K562 (cell line): ENCODE data around the gene MDN1. TPM values are rescaled to one million over a fixed set of nuclear protein-coding genes. Genes with fewer than 3 reads are reported as not detected.
A peak's percentile ranks its signal among the peaks of the same experiment; 100 is the strongest.

Experiments used
- CTBP1 ChIP-seq: fragments of 450-650 bp; IDR thresholded peaks from 2 replicates; pipeline ENCODE4 v1.6.1; 2016; ENCODE audit warnings: borderline replicate concordance
- EWSR1 ChIP-seq: fragments of 450-650 bp; IDR thresholded peaks from 2 replicates; pipeline ENCODE4 v1.6.1; 2018; ENCODE audit warnings: borderline replicate concordance, mild to moderate bottlenecking, low read depth, moderate library complexity; ENCODE audit not compliant: partially characterized antibody
- L3MBTL2 ChIP-seq: fragments of 450-650 bp; IDR thresholded peaks from 2 replicates; pipeline ENCODE4 v1.6.1; 2016; ENCODE audit warnings: mild to moderate bottlenecking, moderate library complexity
- LCOR ChIP-seq: sonication (generic); formaldehyde crosslinking; IDR thresholded peaks from 2 replicates; pipeline ENCODE4 v1.8.0; 2022; ENCODE audit warnings: mild to moderate bottlenecking, missing genetic modification reagents
- MTA3 ChIP-seq: fragments of 450-650 bp; formaldehyde crosslinking; IDR thresholded peaks from 2 replicates; pipeline ENCODE4 v1.6.1; 2017; ENCODE audit warnings: mild to moderate bottlenecking, borderline replicate concordance
- NCOA2 ChIP-seq, 2 experiments: fragments of 450-650 bp; IDR thresholded peaks; 2 replicates each; pipeline ENCODE4 v1.6.1; 2018; ENCODE audit warnings: mild to moderate bottlenecking in 2 of 2, moderate library complexity in 1 of 2; ENCODE audit not compliant: partially characterized antibody in 2 of 2
- PHB ChIP-seq: fragments of 250-450 bp; sonication (Bioruptor Pico); IDR thresholded peaks from 2 replicates; pipeline ENCODE4 v1.5.0; 2021
- RB1 ChIP-seq: fragments of 450-650 bp; IDR thresholded peaks from 2 replicates; pipeline ENCODE4 v1.6.1; 2017; ENCODE audit warnings: low read depth, mild to moderate bottlenecking
- RERE ChIP-seq: sonication (generic); formaldehyde crosslinking; IDR thresholded peaks from 2 replicates; pipeline ENCODE4 v1.8.0; 2023; ENCODE audit warnings: missing genetic modification reagents, mild to moderate bottlenecking, borderline replicate concordance
- ZNF384 ChIP-seq: IDR thresholded peaks from 2 replicates; pipeline ENCODE4 v1.6.1; 2012; ENCODE audit warnings: low read depth, low read length, improper control_type of control experiment
- ZNF696 ChIP-seq: fragments of 250-450 bp; sonication (Bioruptor Pico); conservative IDR thresholded peaks from 2 replicates; pipeline ENCODE4 v1.4.0; 2020; ENCODE audit warnings: mild to moderate bottlenecking, moderate library complexity
- polyA plus RNA-seq, 8 experiments: library from polyadenylated mRNA; depleted of rRNA in 4 of 8; stranded (reverse) in 5 of 8; unstranded in 3 of 8; fragments of >200 nt; fragmentation: Nextera tagmentation in 2 of 8; fragmentation: Illumina TruSeq in 1 of 8; extraction: Ambion mirVana in 2 of 8; extraction: Trizol in 1 of 8; gene quantifications; 2 replicates each; pipeline versions ENCODE4 v1.2.1 to v1.2.3, GENCODE V29; 2011 to 2014; ENCODE audit warnings: inconsistent platforms in 1 of 8, missing spikeins in 1 of 8
- total RNA-seq, 7 experiments: library from RNA; depleted of rRNA in 6 of 7; stranded (reverse); fragments of >200 nt in 6 of 7; fragmentation: Illumina TruSeq in 2 of 7; extraction: Trizol in 2 of 7; gene quantifications; 2 replicates each; pipeline versions ENCODE4 v1.2.1 to v1.2.3, GENCODE V29; 2011 to 2021; ENCODE audit warnings: low replicate concordance in 1 of 7
- TF ChIP-seq, protein P1 (sequence below): fragments of 450-650 bp; IDR thresholded peaks from 2 replicates; pipeline ENCODE4 v1.6.1; 2016; ENCODE audit warnings: antibody characterized with exemption
- TF ChIP-seq, protein P2 (sequence below): fragments of 150-350 bp; conservative IDR thresholded peaks from 2 replicates; pipeline ENCODE4 v1.6.1; 2014; ENCODE audit warnings: low read length

MDN1 gene
- total and polyA plus RNA-seq, 9 of the 15 experiments (the other 6 are each of a cell fraction or from before 2014, with no cell fraction given) = 25.6 to 93.6 (median 43.0) TPM

GRCh38 chr6:89829472-89830169 lies 10.0 kb upstream of the MDN1 start, which contains the start of gene CASP8AP2 (continued):
- TF ChIP-seq RERE (CRISPR knock-in tag) (no peak), L3MBTL2 (peak; percentile 55), RB1 (peak; percentile 99; the same call in 1 of the 2 replicates), ZNF384 (peak; percentile 100), PHB (0 out of 2 replicates have a peak, but pooled peaks have one; percentile 29), ZNF696 (CRISPR knock-in tag) (no peak), LCOR (CRISPR knock-in tag) (0 out of 2 replicates have a peak, but pooled peaks have one; percentile 62), MTA3 (peak; percentile 39; the same call in 1 of the 2 replicates), CTBP1 (peak; percentile 37; the same call in 1 of the 2 replicates), EWSR1 (no peak), NCOA2 (IDR thresholded peaks at IDR 0.05; ENCODE audit: partially characterized antibody in 2 of 2) (no peak)
- TF ChIP-seq, protein P1, sequence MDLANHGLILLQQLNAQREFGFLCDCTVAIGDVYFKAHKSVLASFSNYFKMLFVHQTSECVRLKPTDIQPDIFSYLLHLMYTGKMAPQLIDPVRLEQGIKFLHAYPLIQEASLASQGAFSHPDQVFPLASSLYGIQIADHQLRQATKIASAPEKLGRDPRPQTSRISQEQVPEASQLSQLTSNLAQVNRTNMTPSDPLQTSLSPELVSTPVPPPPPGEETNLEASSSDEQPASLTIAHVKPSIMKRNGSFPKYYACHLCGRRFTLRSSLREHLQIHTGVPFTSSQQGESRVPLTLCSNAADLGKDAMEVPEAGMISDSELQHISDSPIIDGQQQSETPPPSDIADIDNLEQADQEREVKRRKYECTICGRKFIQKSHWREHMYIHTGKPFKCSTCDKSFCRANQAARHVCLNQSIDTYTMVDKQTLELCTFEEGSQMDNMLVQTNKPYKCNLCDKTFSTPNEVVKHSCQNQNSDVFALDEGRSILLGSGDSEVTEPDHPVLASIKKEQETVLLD = peak; percentile 71; the same call in 1 of the 2 replicates
- TF ChIP-seq, protein P2, sequence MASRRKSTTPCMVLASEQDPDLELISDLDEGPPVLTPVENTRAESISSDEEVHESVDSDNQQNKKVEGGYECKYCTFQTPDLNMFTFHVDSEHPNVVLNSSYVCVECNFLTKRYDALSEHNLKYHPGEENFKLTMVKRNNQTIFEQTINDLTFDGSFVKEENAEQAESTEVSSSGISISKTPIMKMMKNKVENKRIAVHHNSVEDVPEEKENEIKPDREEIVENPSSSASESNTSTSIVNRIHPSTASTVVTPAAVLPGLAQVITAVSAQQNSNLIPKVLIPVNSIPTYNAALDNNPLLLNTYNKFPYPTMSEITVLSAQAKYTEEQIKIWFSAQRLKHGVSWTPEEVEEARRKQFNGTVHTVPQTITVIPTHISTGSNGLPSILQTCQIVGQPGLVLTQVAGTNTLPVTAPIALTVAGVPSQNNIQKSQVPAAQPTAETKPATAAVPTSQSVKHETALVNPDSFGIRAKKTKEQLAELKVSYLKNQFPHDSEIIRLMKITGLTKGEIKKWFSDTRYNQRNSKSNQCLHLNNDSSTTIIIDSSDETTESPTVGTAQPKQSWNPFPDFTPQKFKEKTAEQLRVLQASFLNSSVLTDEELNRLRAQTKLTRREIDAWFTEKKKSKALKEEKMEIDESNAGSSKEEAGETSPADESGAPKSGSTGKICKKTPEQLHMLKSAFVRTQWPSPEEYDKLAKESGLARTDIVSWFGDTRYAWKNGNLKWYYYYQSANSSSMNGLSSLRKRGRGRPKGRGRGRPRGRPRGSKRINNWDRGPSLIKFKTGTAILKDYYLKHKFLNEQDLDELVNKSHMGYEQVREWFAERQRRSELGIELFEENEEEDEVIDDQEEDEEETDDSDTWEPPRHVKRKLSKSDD = no peak; the same call in 1 of the 2 replicates
